GM18861 (cell line): ENCODE measurements around the gene ANK3.

Experiments used
- ATAC-seq: cut with Tn5 transposase; IDR thresholded peaks from one replicate; pipeline ENCODE4 v1.9.1; 2021; ENCODE audit not compliant: unreplicated experiment

The ANK3 gene

GRCh38 chr10:60187691-60188090, 202.0 kb downstream of the ANK3 start:
- no peak for ATAC-seq

- ATAC-seq: no peak
Observed at GRCh38 chr10:60186315-60187071, 203.2 kb downstream of the ANK3 start.

GRCh38 chr10:60185421-60185820, 204.3 kb downstream of the ANK3 start:
- no peak for ATAC-seq

- no peak for ATAC-seq
Observed at GRCh38 chr10:60182691-60183090, 207.0 kb downstream of the ANK3 start.

- no peak for ATAC-seq
Observed at GRCh38 chr10:60176925-60177324, 212.8 kb downstream of the ANK3 start.

- no peak for ATAC-seq
Observed at GRCh38 chr10:60175441-60175971, 214.2 kb downstream of the ANK3 start.

GRCh38 chr10:60172363-60172990, 217.2 kb downstream of the ANK3 start:
- no peak for ATAC-seq

GRCh38 chr10:60171436-60172013, 218.2 kb downstream of the ANK3 start:
- no peak for ATAC-seq

GRCh38 chr10:60170250-60170649, 219.4 kb downstream of the ANK3 start:
- no peak for ATAC-seq

- ATAC-seq: no peak
Observed at GRCh38 chr10:60169111-60169510, 220.6 kb downstream of the ANK3 start.

GRCh38 chr10:60167050-60167449, 222.6 kb downstream of the ANK3 start:
- no peak for ATAC-seq

GRCh38 chr10:60163786-60164185, 225.9 kb downstream of the ANK3 start:
- ATAC-seq: no peak

GRCh38 chr10:60162631-60163030, 227.0 kb downstream of the ANK3 start:
- ATAC-seq: no peak

- no peak for ATAC-seq
Observed at GRCh38 chr10:60155943-60156683, 233.6 kb downstream of the ANK3 start.

- ATAC-seq: no peak
Observed at GRCh38 chr10:60155099-60155877, 234.4 kb downstream of the ANK3 start.

GRCh38 chr10:60149003-60149402, 240.7 kb downstream of the ANK3 start:
- no peak for ATAC-seq

GRCh38 chr10:60148266-60148840, 241.3 kb downstream of the ANK3 start:
- ATAC-seq: no peak

GRCh38 chr10:60147576-60148265, 242.0 kb downstream of the ANK3 start:
- ATAC-seq: no peak

- no peak for ATAC-seq
Observed at GRCh38 chr10:60147025-60147424, 242.7 kb downstream of the ANK3 start.

- no peak for ATAC-seq
Observed at GRCh38 chr10:60144099-60144498, 245.6 kb downstream of the ANK3 start.
